Activated gamma-delta T cell treated with Interleukin-2 at 50 U/mL for 16 hours (primary cell): ENCODE data around the gene TGIF1.
A peak's percentile ranks its signal among the peaks of the same experiment; 100 is the strongest.

Source experiments
- DNase-seq: peaks from one replicate; pipeline ENCODE4 v3.0.0-alpha.2; 2020

The TGIF1 gene

DNA sequence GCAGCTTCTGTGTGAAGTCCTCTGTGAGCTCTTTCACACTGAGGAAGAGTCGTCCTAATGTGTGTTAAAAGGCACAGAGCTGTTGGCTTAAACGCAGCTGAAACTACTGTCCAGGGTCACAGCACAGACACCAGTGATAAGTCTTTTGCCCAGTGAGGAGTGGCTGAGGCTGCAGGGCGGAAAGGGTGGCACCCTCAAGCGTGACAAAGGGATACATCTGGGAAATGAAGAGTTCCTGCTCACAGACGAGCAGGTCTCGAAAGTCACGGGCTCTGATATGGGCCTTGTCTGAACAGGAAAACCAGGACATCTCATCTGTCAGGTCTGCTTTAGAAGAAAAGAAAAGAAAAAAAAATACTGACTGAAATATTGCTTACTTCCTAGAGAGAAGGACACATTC lies 36.5 kb downstream of the TGIF1 start:
- DNase-seq, result no peak

DNA sequence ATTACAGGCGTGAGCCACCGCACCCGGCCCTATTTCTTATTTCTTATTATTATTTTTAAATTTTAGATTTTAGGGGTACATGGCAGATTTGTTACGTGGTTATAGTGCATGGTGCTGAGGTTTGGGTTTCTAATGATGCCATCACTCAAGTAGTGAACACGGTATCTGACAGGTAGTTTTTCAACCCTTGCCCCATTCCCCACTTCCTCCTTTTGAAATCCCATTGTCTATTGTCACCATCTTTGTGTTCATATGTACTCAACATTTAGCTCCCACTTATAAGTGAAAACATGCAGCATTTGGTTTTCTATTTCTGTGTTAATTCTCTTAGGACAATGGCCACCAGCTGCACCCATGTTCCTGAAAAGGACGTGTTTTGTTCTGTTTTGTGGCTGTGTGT lies 39.5 kb downstream of the TGIF1 start:
- no peak for DNase-seq

DNA sequence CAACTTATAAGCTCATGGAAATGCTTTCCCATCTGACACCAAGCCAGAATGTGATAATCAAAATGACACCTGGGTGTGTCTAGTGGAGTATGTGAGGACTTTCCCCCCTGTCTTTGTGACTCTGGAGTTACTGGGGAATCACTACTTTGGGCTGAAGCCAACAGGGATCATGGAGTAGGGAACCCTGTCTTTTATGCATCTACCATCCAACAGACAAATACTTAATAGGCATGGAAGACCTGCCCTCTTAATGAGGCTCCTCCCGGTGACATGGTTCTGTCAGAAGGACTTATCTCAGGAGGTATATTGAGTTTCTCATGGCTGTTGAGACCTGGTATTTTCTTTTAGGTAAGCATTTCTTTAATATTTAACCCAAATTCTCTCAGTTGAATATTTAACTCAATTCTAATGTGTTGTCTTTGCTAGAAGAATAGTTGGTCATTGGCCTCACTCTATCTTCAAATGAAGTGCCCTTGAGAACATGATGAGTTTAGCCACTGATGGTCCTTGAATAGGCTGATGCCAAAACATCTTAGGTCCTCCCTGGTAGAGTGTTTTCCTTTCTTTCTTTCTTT lies 42.1 kb downstream of the TGIF1 start:
- no peak for DNase-seq

DNA sequence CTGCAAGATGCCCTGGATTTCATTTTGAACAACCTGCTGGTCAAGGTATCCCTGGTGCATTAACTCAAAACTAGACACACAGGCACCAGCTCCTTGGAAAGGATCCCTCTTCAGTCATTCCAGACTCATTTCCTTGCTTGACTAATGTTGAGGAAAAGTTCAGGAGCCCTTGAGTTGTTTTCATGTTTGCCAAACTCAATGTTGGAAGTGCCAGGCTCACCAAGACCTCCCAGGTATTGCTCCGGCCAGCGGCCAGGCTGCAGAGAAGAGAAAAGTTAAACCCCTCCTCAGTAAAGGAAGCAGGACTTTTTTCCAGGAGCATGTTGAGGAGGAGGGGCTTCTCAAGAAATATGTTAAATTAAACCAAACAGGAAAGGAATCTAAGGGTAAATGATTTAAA lies 42.7 kb downstream of the TGIF1 start:
- no peak for DNase-seq

DNA sequence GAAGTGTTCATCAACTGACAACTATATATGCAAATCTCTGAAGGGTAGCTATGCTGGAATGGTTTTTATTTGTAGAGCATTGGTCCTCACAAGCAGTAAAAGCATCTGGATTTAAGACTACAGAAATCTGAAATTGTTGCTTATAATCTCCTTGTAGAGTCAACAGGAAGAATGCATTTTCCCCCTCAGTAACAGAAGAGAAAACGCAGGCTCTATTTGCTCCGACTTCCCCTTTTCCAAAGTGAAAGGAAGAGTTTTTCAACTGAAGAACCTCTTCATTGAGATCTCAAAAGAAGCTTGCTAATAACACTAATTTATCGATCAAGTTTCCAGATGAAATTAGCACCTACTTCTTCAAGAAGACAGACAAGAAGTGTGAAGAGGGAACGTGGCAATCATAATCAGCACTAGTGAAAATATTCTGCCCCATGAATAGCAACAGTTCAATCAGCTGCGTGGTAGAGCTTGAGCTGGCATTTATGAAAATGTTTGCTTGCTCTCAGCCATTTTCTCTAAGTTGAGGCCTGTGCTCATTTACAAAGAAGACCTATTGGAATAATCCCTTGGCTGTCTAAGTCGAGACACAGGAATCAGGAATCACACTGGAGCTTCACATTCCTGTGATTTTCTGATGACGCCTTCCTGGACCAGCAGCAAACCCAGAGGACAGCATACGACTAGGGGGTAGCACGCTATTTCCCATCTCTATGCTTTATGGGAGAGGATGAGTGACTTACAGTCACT lies 43.7 kb downstream of the TGIF1 start:
- no peak for DNase-seq

DNA sequence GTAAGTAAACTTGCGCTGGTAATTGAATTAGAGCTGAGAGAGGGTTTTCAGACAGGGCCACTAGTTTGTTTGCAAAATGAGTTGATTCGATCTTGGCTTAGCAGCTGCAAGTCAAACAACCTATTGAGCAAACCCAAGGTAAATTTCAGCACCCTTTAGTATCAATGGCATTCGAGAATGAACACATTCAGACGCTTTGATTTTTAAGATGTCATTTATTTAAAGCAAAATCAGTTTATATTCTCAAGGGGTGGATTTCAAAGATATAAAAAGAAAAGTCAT lies 44.2 kb downstream of the TGIF1 start:
- no peak for DNase-seq

DNA sequence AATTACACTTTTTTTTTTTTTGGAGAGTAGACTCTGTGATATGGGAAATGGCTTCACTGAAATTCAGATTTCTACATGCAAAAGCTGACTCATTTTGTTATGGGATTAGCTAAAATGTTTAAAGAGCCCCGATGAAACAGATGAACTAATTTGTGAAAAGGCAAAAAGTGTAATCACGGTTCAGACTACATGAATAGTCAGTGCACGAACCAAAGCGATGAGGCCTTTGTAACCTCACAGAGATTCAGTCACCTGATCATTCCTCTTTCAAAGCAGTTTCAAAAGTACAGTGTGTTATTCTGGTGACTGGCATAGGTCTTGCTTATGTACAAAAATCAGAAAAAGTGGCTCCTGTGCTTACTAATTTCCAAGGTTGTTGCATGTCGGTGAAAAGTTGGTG lies 44.6 kb downstream of the TGIF1 start:
- DNase-seq, result no peak

DNA sequence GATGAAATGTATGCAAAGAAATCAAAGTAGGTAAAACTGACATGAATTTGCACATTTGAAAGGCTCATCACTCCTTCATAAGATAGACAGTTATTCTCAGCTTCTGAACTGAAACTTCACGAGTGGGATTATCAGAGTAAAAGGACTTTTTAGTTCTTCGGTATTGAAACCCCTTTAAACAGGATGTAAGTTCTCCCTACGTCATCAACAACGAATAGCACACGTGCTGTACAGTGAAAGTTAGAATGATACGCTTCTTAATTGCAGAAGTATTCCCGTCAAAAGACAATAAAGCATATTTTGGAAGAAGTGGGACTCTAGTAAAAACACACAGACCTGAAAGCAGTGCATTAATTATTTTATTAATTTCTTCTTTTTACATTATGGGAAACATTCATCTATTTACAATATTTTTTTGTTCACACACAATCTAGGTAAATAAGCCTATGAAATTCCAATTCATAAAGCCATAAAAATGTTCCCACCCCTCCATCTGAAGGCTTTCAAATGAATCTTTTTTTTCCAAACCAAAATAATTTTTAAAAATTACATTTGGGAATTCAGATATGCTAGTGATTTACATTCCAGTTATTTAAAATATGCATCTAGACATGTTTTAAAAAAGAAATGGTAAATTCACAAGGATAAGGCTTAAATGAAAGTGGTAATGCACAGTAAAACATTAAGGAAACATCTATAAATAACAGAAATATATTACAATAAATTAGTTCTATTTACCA lies 45.9 kb downstream of the TGIF1 start:
- DNase-seq, result no peak

DNA sequence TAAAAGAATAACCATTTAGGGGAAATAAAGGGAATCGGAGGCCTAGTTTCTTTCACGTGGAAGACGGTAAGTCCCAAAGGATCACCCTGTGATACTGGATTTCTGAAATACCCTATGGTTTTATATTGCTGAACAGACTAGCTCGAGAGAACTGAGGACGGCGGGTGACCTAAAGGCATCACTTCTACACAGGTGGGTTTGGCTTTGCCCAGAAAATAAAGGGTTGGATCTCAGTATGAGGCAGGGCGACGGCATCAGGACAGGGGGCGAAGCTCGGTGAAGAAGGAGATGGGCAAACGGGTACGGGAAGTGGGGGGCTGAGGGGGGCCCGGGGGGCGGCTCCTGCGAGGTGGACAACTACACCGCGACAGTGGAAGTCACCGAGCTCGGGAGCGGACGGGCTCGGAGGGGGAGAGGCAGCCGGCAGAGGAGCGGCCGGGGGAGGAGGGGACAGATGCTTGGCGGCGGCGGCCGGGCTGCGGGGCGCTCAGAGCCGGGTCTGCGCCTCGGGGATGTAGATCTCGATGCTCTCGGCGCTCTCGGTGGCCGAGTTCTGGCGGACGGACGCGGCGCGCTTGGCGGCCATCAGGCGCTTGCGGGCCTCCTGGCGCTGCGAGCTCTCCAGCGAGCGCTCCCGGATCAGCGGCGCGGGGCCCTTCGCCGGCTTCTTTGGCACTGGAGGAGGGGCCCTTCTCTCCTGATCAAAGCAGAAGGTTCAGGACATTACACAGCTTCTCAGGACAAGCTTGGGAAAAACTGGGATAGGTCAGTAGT lies 48.9 kb downstream of the TGIF1 start:
- peak; percentile 17 for DNase-seq

DNA sequence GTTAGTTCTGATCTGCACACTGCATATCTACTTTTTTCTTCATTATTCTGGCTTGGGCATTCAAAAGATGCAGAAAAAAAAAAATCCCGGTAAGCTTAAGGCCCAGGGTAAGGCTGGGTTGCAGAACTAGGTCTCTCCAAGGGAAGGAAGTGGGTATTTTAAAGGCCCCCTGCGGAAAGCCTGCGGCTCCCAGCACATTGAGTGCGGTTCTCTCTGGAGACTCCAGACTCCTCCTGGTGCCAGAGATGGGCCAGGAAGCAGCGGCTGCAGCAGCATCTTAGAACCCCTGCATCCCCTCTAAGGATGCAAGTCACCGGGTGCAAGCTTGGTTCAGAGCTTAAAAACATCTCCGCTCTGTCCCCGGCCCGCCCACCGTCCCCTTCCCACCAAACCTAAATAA lies 49.5 kb downstream of the TGIF1 start:
- DNase-seq, result no peak

DNA sequence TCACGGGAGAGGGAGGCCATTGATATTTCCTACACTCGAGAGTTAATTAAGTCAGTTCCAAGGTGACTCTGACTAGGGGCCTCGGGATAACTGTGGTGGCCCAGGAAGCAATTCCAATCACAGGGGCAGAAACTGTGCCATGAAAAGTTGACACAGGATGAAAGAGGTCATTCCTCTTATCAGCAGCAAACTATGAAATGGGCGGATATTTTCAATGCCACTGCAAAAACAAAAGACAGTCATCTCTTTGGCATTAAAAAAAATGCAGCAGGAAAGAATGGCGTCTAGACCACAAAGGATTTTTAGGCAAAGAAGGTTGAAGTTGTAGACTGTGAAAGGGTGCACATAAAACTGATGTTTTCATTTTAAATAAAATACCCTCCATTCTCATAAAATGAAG lies 50.0 kb downstream of the TGIF1 start:
- no peak for DNase-seq

DNA sequence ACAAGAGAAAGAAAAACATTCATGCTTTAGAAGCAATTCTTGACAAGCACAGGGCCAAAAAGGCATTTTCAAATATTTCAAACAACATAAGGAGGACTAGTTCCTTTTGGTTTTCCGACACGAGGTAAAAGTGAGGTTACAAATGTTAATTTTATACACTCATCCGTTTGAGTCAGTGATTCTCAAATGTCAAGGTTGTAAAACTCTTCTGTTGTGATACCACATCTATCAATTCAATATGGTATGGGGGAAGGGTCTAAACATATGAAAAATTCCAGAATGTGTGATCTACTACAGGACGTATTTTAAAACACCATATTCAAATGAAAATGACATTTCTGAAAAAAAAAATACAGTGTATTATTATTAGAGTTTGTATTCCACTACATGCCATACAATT lies 52.7 kb downstream of the TGIF1 start:
- no peak for DNase-seq

DNA sequence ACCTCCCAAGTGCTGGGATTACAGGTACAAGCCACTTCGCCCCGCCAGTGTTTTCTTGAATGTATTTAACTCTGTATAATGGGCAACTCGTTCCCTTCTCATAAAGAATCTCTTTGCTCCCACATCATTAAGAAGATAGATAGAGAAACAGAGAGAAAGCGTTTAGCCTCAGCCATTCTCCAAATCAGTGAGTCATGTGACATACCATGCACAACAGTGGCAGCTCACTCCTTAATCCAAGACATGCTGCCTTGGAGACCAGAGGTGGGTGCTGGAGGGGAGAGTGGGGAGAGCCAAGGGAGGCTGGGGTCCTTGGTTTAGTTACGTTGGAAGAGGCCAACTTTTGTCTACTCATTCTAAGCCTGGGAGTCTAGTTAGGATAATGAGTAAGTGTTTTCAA lies 54.7 kb downstream of the TGIF1 start:
- no peak for DNase-seq

DNA sequence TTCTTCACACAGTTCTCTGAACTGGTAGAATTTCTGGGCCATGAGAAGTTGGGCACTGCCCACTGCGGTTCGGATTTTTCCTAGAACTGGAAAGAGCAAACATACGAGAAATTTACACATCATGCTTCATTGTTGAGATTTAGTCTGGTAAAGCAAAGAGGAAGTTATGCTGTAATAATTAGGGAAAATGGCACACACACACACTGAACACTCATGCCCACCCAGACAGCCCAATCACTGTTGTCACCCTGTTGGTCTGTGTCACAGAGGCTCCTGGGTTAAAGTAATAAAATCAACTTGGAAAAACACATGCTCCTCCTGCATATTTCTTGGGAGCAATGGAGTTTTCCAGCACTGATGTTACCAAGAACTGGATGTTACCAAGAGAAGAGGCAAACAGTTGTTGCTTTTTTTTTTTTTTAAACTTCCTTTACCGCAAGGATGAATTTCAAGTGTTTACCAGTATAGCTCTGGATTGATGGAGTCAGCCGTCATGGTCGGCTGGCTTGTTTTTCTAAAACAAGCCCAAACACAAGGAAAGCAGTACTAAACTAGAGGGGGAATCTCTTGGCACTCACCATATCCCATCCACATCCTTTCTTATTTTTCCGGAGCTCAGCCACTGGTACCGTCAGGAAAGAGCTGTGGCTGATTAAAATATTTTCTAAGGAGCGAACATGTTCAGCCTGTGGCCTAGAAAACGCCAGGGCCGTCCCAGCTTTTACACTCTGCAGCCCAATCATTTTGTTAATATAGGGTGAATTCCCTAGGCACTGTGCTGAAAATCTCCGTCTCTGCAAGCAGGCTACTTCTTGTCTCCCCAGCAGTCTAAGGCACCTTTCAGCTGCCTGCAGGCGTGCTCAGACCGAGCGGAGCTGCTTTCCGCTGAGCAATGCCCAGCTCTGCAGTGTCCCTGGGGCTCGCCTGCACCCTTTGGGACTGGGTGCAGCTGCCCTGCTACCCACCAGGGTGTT lies 58.9 kb downstream of the TGIF1 start:
- DNase-seq, result no peak
